Keratinocyte (primary cell): ENCODE data around the gene KLHL29. TPM values are rescaled to one million over a fixed set of nuclear protein-coding genes. Genes with fewer than 3 reads are reported as not detected.

Experiments used
- DNase-seq: peaks from one replicate; pipeline ENCODE4 v3.0.0-alpha.2; 2011; ENCODE audit warnings: low read depth, missing footprints, low spot score
- FAIRE-seq: peaks from 2 replicates; lab custom pipeline; 2011; peaks lifted over from hg19 to GRCh38; lab: Jason Lieb, UNC
- H2AFZ ChIP-seq: 2 replicates; pipeline ENCODE4 v1.6.0; 2012; ENCODE audit warnings: low read length, control low read depth, inconsistent platforms; ENCODE audit not compliant: control insufficient read depth
- H3K27ac ChIP-seq: 2 replicates; pipeline ENCODE4 v1.5.1; 2011; ENCODE audit warnings: low read length; ENCODE audit not compliant: control insufficient read depth, insufficient read depth
- H3K27me3 ChIP-seq: 3 replicates; pipeline ENCODE4 v1.6.0; 2011; ENCODE audit warnings: low read length; ENCODE audit not compliant: control insufficient read depth, insufficient read depth; ENCODE audit errors: extremely low read depth
- H3K36me3 ChIP-seq, 2 experiments: 2 replicates in 1 of 2; 3 replicates in 1 of 2; pipeline ENCODE4 v1.5.1; 2011; ENCODE audit warnings: low read length in 2 of 2, mild to moderate bottlenecking in 1 of 2; ENCODE audit not compliant: control insufficient read depth in 2 of 2, insufficient read depth in 2 of 2; ENCODE audit errors: extremely low read depth in 1 of 2
- H3K4me1 ChIP-seq: 3 replicates; pipeline ENCODE4 v1.5.1; 2011; ENCODE audit warnings: low read length; ENCODE audit not compliant: control insufficient read depth, insufficient read depth; ENCODE audit errors: extremely low read depth
- H3K4me2 ChIP-seq: 3 replicates; pipeline ENCODE4 v1.6.0; 2011; ENCODE audit warnings: low read depth, low read length; ENCODE audit not compliant: control insufficient read depth, insufficient read depth; ENCODE audit errors: extremely low read depth
- H3K4me3 ChIP-seq, 3 experiments: fragments of 200-600 bp in 1 of 3; sonication (generic) in 1 of 3; 2 replicates in 2 of 3; 3 replicates in 1 of 3; pipeline ENCODE4 v1.5.1; 2011 to 2016; ENCODE audit warnings: low read length in 3 of 3, mild to moderate bottlenecking in 3 of 3, control low read depth in 2 of 3, inconsistent platforms in 1 of 3, low read depth in 1 of 3, mixed read lengths in 1 of 3, mixed run types in 1 of 3, moderate library complexity in 1 of 3; ENCODE audit not compliant: control insufficient read depth in 2 of 3, insufficient read depth in 2 of 3; ENCODE audit errors: extremely low read depth in 1 of 3
- H3K79me2 ChIP-seq: 2 replicates; pipeline ENCODE4 v1.6.0; 2012; ENCODE audit warnings: low read length; ENCODE audit not compliant: control insufficient read depth, insufficient read depth
- H3K9ac ChIP-seq: 3 replicates; pipeline ENCODE4 v1.6.0; 2011; ENCODE audit warnings: low read length; ENCODE audit not compliant: control insufficient read depth, insufficient read depth; ENCODE audit errors: extremely low read depth
- H3K9me1 ChIP-seq: 3 replicates; pipeline ENCODE4 v1.6.0; 2011; ENCODE audit warnings: low read length; ENCODE audit not compliant: control insufficient read depth, insufficient read depth; ENCODE audit errors: extremely low read depth
- H3K9me3 ChIP-seq: 2 replicates; pipeline ENCODE4 v1.5.1; 2012; ENCODE audit warnings: low read depth, low read length; ENCODE audit not compliant: control insufficient read depth
- H4K20me1 ChIP-seq: 3 replicates; pipeline ENCODE4 v1.6.0; 2011; ENCODE audit warnings: low read length; ENCODE audit not compliant: control insufficient read depth, insufficient read depth; ENCODE audit errors: extremely low read depth
- EZH2 ChIP-seq: IDR thresholded peaks from one replicate; pipeline ENCODE4 v1.6.1; 2012; ENCODE audit warnings: inconsistent platforms, mild to moderate bottlenecking, low read length, moderate library complexity
- dilution Hi-C: fragments of 300-500 bp; cut with MboI; formaldehyde crosslinking; loops from one replicate; pipeline ENCODE4 v1.7.0; 2020; ENCODE audit warnings: low sequenced_read_pairs; ENCODE audit not compliant: extremely low pct_ligation_motif_present
- polyA plus RNA-seq, 5 experiments: library from polyadenylated mRNA; depleted of rRNA in 3 of 5; stranded (reverse) in 3 of 5; stranded (forward) in 1 of 5; unstranded in 1 of 5; fragments of >200 nt; gene quantifications; 1 replicate in 1 of 5; 2 replicates in 3 of 5; 3 replicates in 1 of 5; pipeline versions ENCODE4 v1.2.1 to v1.2.3, GENCODE V29; 2011 to 2012; ENCODE audit warnings: missing spikeins in 2 of 5, low read depth in 1 of 5, low replicate concordance in 1 of 5
- TF ChIP-seq, protein P1 (sequence below), 3 experiments: IDR thresholded peaks in 1 of 3; conservative IDR thresholded peaks in 1 of 3; optimal IDR thresholded peaks in 1 of 3; 2 replicates in 2 of 3; 3 replicates in 1 of 3; pipeline versions ENCODE3 to v1.5.1; 2011; ENCODE audit warnings: low read length in 3 of 3, mild to moderate bottlenecking in 3 of 3, moderate library complexity in 2 of 3, control low read depth in 1 of 3, inconsistent platforms in 1 of 3; ENCODE audit not compliant: insufficient read depth in 2 of 3; ENCODE audit errors: extremely low read depth in 1 of 3

KLHL29 gene
- polyA plus RNA-seq, 1 donor (not counting 4 experiments of a cell fraction or from before 2014, with no cell fraction given): 4.7 TPM

DNA sequence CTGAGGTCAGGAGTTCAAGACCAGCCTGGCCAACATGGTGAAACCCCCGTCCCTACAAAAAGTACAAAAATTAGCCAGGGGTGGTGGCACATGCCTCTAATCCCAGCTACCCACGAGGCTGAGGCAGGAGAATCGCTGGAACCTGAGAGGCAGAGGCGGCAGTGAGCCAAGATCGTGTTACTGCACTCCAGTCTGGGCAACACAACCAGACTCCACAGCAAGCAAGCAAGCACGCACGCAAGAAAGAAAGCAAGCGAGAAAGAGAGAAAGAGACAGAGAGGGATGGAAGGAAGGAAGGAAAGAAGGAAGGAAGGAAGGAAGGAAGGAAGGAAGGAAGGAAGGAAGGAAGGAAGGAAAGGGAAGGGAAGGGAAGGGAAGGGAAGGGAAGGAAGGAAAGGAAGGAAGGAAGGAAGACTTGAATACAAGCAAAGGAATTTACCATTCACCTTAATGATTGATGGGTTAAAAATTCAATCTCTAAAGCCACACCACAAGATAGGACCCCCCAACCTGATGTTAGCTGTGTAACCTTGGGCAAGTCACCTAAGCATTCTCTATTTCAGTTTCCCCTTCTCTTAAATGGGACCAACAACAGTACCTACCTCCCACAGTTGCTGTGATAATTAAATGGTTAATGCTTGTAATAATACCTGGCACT, 360.2 kb downstream of the KLHL29 start:
- Histone ChIP-seq H3K27ac (no peak overlapping the region), H3K9ac (no peak overlapping the region), H3K9me3 (no peaks in the 10 kb centered on the region), H3K79me2 (no peaks in the 10 kb centered on the region), H3K4me2 (no peak overlapping the region), H3K9me1 (peaks cover 2% of the 10 kb centered on the region), H3K36me3 (no peaks in the 10 kb centered on the region), H3K4me1 (peaks cover 9% of the 10 kb centered on the region), H4K20me1 (no peaks in the 10 kb centered on the region), H3K4me3 (no peak overlapping the region), H3K27me3 (no peaks in the 10 kb centered on the region), H2AFZ (no peak overlapping the region)
- FAIRE-seq (no peak), DNase-seq (no peak)
- TF ChIP-seq, protein P1, sequence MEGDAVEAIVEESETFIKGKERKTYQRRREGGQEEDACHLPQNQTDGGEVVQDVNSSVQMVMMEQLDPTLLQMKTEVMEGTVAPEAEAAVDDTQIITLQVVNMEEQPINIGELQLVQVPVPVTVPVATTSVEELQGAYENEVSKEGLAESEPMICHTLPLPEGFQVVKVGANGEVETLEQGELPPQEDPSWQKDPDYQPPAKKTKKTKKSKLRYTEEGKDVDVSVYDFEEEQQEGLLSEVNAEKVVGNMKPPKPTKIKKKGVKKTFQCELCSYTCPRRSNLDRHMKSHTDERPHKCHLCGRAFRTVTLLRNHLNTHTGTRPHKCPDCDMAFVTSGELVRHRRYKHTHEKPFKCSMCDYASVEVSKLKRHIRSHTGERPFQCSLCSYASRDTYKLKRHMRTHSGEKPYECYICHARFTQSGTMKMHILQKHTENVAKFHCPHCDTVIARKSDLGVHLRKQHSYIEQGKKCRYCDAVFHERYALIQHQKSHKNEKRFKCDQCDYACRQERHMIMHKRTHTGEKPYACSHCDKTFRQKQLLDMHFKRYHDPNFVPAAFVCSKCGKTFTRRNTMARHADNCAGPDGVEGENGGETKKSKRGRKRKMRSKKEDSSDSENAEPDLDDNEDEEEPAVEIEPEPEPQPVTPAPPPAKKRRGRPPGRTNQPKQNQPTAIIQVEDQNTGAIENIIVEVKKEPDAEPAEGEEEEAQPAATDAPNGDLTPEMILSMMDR (optimal IDR thresholded peaks at IDR 0.05 in 1 of 3, IDR thresholded peaks at IDR 0.05 in 1 of 3, conservative IDR thresholded peaks at IDR 0.05 in 1 of 3; ENCODE audit: extremely low read depth in 1 of 3, insufficient read depth in 2 of 3, low read length in 3 of 3): no peak
- no peak for TF ChIP-seq EZH2
- dilution Hi-C loops: no loop called here

DNA sequence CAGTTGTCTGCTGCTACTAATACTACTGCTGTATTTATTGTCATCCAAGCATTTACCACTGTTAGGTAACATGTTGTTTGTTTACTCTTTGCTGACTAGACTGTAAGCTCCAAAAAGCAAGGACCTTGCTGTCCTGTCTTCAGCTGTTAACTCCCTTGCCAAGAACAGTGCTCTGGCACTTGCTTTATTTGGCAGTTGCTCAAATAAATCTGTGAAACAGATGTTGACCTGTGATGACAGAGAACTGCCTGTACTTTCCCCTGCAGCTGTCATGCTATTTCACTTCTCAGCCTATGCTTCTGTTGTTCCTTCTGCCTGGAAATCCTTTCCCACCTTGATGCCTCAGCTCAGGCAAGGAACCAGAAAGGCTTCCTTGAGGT, 360.7 kb downstream of the KLHL29 start:
- DNase-seq: no peak
- Histone ChIP-seq H3K4me1 (peaks cover 9% of the 10 kb centered on the region), H3K4me2 (no peak overlapping the region), H3K9me3 (no peaks in the 10 kb centered on the region), H3K4me3 (no peak overlapping the region), H3K27me3 (no peaks in the 10 kb centered on the region), H3K9ac (no peak overlapping the region), H3K36me3 (no peaks in the 10 kb centered on the region), H2AFZ (no peak overlapping the region), H4K20me1 (no peaks in the 10 kb centered on the region), H3K27ac (no peak overlapping the region), H3K9me1 (peaks cover 2% of the 10 kb centered on the region), H3K79me2 (no peaks in the 10 kb centered on the region)
- no peak for TF ChIP-seq EZH2
- TF ChIP-seq, protein P1 (optimal IDR thresholded peaks at IDR 0.05 in 1 of 3, IDR thresholded peaks at IDR 0.05 in 1 of 3, conservative IDR thresholded peaks at IDR 0.05 in 1 of 3; ENCODE audit: extremely low read depth in 1 of 3, insufficient read depth in 2 of 3, low read length in 3 of 3): no peak
- no peak for FAIRE-seq
- dilution Hi-C loops: no loop called here
